Skeletal muscle satellite cell (primary cell): Measurements from ENCODE around the gene CLPTM1L. TPM values are rescaled to one million over a fixed set of nuclear protein-coding genes. Genes with fewer than 3 reads are reported as not detected.

ENCODE experiments used
- H3K27me3 ChIP-seq: 2 replicates; pipeline ENCODE4 v1.7.0; 2013; ENCODE audit warnings: low read length; ENCODE audit not compliant: control insufficient read depth, insufficient read depth
- H3K36me3 ChIP-seq: 2 replicates; pipeline ENCODE4 v1.7.0; 2013; ENCODE audit warnings: mild to moderate bottlenecking, control low read depth, low read length; ENCODE audit not compliant: insufficient read depth
- H3K4me1 ChIP-seq: 2 replicates; pipeline ENCODE4 v1.7.0; 2013; ENCODE audit warnings: low read length; ENCODE audit not compliant: control insufficient read depth, insufficient read depth
- H3K4me2 ChIP-seq: 2 replicates; pipeline ENCODE4 v1.7.0; 2013; ENCODE audit warnings: mild to moderate bottlenecking, low read length
- H3K4me3 ChIP-seq: 2 replicates; pipeline ENCODE4 v1.7.0; 2013; ENCODE audit warnings: low read length
- H3K9ac ChIP-seq: 2 replicates; pipeline ENCODE4 v1.7.0; 2013; ENCODE audit warnings: mild to moderate bottlenecking, low read depth, low read length, moderate library complexity
- H3K9me3 ChIP-seq: replicated peaks from 2 replicates; pipeline ENCODE4 v1.7.0; 2013; ENCODE audit warnings: mild to moderate bottlenecking, control low read depth, low read length
- total RNA-seq: library from RNA; depleted of rRNA; stranded (reverse); fragments of >200 nt; gene quantifications from 2 replicates; pipeline ENCODE4 v1.2.3, GENCODE V29; 2012; rRNA removed

Gene CLPTM1L, protein sequence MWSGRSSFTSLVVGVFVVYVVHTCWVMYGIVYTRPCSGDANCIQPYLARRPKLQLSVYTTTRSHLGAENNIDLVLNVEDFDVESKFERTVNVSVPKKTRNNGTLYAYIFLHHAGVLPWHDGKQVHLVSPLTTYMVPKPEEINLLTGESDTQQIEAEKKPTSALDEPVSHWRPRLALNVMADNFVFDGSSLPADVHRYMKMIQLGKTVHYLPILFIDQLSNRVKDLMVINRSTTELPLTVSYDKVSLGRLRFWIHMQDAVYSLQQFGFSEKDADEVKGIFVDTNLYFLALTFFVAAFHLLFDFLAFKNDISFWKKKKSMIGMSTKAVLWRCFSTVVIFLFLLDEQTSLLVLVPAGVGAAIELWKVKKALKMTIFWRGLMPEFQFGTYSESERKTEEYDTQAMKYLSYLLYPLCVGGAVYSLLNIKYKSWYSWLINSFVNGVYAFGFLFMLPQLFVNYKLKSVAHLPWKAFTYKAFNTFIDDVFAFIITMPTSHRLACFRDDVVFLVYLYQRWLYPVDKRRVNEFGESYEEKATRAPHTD
- 154 and 198 TPM in 2 replicates for total RNA-seq

DNA sequence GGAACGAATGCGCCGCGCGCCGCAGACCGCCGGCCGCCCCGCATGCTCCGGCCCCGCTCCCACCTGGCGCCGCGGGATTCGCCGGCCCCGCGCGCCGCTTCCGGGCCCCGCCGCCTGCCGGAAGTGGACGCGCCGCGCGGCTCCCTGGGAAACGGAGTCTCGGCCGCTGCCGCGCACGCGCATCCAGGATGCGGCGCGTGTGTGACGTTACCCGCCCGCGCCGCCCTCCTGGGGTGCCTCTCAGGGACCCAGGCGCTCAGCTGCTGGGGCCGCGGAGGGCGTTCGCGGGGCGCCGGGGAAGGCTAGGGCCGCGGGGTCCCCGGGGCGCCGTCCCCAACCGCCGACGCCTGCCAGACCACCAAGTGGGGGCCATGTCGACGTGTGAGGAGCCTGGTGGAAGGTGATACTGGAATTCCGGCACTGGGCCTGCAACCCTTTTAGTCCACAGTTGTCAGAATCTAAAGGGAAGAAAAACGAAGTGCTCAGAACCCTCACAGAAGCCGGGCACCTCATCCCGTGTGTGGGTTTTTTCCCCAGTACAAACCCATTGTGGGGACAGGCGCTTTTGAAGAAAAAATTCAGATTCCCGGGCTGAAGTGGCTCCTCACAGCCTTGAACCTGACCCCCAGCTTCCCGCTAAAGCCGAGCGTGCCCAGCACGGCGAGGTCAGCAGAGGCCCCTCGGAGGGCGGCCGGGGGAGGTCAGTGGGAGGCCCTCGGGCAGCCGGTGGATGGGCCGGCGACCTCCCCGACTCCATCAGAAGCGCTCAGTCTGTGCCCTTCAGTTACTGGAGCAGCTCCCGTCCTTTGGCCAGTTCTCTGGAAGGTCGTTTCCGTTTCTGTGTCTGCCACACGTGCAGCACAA is at the start of gene CLPTM1L:
CLPTM1L (minus strand) TSS at position 125 of the 864 bp plus-strand sequence. CDS start 258 bp downstream, outside the sequence.
- Histone ChIP-seq H3K27me3 (peaks cover 4% of the 10 kb centered on the region), H3K9me3 (no peaks in the 10 kb centered on the region), H3K4me1 (peaks cover 17% of the 10 kb centered on the region), H3K36me3 (peaks cover 25% of the 10 kb centered on the region), H3K9ac (peak within 1 kb of the TSS; percentile 100), H3K4me2 (peak within 1 kb of the TSS; percentile 94), H3K4me3 (peak within 1 kb of the TSS; percentile 100)

DNA sequence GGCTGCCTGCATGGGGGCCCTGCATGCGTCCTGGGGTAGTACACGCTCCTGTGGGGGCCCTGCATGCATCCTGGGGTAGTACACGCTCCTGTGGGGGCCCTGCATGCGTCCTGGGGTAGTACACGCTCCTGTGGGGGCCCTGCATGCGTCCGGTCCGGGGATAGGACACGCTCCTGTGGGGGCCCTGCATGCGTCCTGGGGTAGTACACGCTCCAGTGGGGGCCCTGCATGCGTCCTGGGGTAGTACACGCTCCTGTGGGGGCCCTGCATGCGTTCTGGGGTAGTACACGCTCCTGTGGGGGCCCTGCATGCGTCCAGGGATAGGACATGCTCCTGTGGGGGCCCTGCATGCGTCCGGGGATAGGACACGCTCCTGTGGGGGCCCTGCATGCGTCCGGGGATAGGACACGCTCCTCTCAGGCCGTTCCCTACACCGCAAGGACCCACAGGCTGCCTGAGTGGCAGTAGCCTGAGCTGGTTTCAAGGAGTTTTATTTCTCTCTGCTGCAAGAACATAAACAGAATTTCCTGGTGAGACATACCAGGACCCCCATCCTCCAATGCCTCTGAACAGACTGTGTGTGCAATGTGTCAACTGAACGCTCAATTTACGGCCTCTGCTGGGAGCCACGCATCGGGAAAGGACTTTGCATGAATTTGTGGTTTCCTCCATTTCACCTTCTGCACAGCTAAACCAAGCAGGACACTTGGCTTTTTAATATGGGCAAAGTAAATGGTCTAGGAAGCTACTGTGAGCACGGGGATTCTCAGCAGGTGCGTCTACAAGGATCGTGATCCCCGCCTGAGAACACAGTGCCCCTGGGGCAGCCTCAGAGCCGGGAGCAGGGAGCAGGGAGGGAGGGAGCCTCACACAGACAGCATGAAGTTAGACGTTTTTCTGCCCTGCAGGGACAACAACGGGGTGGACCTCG is 48.9 kb upstream of the CLPTM1L start:
- Histone ChIP-seq H3K4me3 (no peak overlapping the region), H3K36me3 (no peaks in the 10 kb centered on the region), H3K4me2 (no peak overlapping the region), H3K4me1 (no peaks in the 10 kb centered on the region), H3K27me3 (peaks cover 57% of the 10 kb centered on the region), H3K9ac (no peak overlapping the region), H3K9me3 (no peaks in the 10 kb centered on the region)

DNA sequence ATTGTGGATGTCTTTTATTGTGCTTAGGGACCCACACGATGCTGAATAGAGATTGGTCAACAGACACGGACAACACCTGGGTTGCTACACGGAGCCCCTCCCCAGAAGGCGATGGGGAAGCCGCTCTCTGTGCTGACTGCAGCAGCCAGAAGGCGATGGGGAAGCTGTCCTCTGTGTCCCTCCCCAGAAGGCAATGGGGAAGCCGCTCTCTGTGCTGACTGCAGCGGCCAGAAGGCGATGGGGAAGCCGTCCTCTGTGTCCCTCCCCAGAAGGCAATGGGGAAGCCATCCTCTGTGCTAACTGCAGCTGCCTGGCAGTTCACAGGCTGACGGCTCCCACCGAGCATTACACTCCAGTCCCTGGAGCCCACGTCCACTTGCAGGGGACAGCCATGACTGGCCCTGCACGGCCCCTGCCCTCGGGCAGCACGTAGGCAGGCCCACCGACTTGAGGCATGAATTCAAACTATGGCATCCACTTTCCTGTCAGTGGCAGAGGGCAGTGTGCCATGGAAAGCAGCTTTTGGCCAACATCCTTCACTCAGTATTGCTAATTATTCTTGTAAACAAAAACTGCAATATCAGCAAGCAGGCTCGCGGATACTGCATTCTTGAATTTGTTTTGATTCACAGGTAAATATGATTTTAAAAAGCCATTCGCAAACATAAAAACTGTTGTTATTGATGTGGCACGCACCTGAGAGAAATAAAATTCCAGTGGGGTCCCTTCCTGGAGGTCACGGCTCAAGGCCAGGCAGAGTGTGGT is 48.1 kb upstream of the CLPTM1L start:
- Histone ChIP-seq H3K27me3 (peaks cover 58% of the 10 kb centered on the region), H3K4me3 (no peak overlapping the region), H3K4me1 (no peaks in the 10 kb centered on the region), H3K36me3 (no peaks in the 10 kb centered on the region), H3K9me3 (no peaks in the 10 kb centered on the region), H3K9ac (no peak overlapping the region), H3K4me2 (no peak overlapping the region)

DNA sequence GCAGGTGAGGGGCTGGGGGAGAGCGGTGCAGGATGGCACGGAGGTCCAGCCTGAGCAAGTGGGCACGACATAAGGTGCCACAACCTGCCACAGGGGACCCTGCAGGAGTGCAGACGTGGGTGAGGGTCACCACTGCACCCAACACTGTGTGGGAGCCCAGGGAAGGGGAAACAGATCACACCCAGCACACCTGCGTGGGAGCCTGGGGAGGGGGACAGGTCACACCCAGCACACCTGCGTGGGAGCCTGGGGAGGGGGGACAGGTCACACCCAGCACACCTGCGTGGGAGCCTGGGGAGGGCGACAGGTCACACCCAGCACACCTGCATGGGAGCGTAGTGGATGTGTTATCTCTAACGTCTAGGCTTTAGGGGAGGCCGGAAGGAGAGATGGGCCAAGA is 47.4 kb upstream of the CLPTM1L start:
- H3K4me1 ChIP-seq: no peaks in the 10 kb centered on the region
- H3K4me2 ChIP-seq: no peak overlapping the region
- no peaks in the 10 kb centered on the region for H3K36me3 ChIP-seq
- H3K27me3 ChIP-seq: peaks cover 62% of the 10 kb centered on the region
- no peak overlapping the region for H3K9ac ChIP-seq
- H3K9me3 ChIP-seq: no peaks in the 10 kb centered on the region
- H3K4me3 ChIP-seq: no peak overlapping the region

DNA sequence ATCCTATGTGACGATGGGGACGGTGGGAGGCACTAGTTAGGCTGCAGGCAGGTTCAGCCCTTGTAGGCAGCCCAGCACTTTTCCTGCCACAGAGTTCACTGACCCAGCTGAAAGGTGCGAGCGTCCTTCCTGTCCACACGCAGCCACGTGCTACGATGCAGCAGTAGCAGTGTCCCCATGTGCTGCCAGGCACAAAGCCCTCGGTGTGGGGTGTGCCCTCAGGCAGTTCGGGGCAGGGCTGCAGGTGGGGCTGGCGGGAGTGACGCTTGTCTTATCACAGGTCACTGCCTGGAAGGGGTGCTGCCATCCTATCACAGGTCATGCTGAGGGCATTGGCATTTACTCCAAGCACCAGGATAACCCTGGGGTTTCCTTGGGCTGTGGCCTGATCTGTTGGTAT is 46.8 kb upstream of the CLPTM1L start:
- H3K36me3 ChIP-seq: no peaks in the 10 kb centered on the region
- H3K4me1 ChIP-seq: no peaks in the 10 kb centered on the region
- no peak overlapping the region for H3K9ac ChIP-seq
- H3K4me2 ChIP-seq: no peak overlapping the region
- H3K9me3 ChIP-seq: no peaks in the 10 kb centered on the region
- peaks cover 67% of the 10 kb centered on the region for H3K27me3 ChIP-seq
- H3K4me3 ChIP-seq: no peak overlapping the region

DNA sequence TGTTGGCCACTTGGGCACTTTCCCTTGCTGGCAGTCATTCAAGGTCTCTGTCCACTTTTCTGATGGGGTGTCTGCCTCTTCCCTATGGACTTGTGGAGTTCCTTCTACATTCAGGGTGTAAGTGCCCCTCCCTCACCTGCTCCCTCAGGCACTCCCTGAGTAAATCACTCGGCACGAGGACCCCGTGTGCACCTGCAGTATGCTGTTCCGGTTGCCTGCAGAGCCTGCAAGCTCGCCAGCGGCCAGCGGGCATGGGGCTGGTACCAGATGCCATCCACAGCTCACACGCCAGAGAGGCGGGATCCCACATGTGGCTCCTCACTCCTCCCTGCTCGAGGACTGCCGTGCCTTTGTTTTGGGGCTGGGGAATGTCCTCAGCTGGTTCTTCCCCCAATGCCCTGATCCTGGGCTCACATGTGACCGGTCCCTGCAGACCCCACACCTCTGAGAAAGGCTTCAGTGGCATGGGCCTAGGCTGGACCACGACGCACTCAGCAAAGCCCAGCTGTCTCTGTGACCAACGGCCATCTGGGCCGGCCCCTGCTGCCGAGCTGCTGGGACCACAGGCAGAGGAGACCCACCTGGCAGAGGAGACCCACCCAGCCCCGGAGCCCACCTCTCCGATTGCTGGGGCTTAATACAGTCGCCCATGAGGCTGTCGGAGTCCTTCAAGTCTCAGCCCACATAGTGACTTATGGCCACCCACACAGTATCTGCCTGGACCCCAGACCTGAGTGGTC is 46.1 kb upstream of the CLPTM1L start:
- Histone ChIP-seq H3K9me3 (no peaks in the 10 kb centered on the region), H3K4me3 (no peak overlapping the region), H3K4me1 (no peaks in the 10 kb centered on the region), H3K36me3 (no peaks in the 10 kb centered on the region), H3K9ac (no peak overlapping the region), H3K27me3 (peaks cover 67% of the 10 kb centered on the region), H3K4me2 (no peak overlapping the region)

DNA sequence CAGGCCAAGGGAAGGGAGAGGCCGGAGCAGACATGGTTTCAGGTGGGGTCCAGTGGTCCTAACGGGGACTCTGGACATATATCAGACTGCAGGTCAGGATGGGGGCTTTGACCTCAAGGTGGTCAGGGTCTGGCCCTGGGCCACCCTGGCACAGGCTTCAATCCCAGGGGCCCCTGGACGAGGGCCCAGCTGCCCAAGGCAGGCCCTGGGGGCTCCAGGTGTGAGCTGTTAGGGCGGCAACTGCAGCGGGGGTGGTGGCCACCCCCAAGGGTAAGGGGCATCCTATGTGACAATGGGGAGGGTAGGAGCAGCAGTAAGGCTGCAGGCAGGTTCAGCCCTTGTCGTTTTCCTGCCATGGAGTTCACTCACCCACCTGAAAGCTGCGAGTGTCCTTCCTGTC is 45.4 kb upstream of the CLPTM1L start:
- no peak overlapping the region for H3K9ac ChIP-seq
- H3K9me3 ChIP-seq: no peaks in the 10 kb centered on the region
- H3K4me3 ChIP-seq: no peak overlapping the region
- peaks cover 4% of the 10 kb centered on the region for H3K4me1 ChIP-seq
- no peak overlapping the region for H3K4me2 ChIP-seq
- H3K36me3 ChIP-seq: no peaks in the 10 kb centered on the region
- peaks cover 63% of the 10 kb centered on the region for H3K27me3 ChIP-seq

DNA sequence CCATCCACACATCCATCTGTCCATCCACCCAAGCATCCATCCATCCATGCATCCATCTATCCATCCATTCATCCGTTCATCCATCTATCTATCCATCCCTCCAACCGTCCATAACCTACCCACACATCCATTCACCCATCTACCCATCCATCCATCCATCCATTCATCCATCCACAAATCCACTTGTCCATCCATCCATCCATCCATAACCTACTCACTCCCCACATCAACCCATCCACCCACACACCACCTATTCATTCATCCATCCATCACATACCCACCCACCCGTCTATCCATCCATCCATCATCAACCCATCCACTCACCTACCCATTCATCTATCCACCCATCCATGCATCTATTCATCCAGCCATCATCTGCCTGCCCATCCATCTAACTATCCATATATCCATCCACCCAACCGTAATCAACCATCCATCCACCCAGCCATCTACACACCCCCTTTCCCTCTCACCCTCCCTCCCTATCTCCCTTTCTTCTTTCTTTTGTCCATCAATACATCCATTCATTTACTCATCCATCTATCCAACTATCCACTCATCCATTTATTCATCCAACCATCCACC is 43.6 kb upstream of the CLPTM1L start:
- H3K36me3 ChIP-seq: no peaks in the 10 kb centered on the region
- peaks cover 63% of the 10 kb centered on the region for H3K27me3 ChIP-seq
- H3K4me1 ChIP-seq: peaks cover 4% of the 10 kb centered on the region
- no peaks in the 10 kb centered on the region for H3K9me3 ChIP-seq
- no peak overlapping the region for H3K4me3 ChIP-seq
- no peak overlapping the region for H3K4me2 ChIP-seq
- no peak overlapping the region for H3K9ac ChIP-seq

DNA sequence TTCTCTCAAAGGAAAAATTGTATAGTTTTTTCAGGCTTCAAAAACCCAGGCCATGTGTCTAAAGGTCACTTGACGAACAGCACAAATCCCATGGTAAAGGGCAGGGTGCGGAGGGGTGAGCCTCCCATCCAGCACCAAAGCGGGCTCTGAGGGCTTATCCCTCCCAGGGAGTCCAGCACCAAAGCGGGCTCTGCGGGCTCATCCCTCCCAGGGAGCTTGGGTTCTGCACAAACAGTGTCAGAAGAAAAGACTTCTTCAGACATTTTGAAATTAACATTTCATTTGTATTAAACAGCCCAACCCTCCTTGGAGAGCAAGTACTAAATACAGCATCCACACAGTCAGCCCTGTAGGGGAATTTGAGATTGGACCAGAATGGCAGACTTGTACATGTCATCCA is 43.0 kb upstream of the CLPTM1L start:
- Histone ChIP-seq H3K9ac (no peak overlapping the region), H3K27me3 (peaks cover 64% of the 10 kb centered on the region)

More for the DNA sequence above, 43.0 kb upstream of the CLPTM1L start:
- H3K4me3 ChIP-seq: no peak overlapping the region
- H3K9me3 ChIP-seq: no peaks in the 10 kb centered on the region
- no peak overlapping the region for H3K4me2 ChIP-seq
- peaks cover 4% of the 10 kb centered on the region for H3K4me1 ChIP-seq
- no peaks in the 10 kb centered on the region for H3K36me3 ChIP-seq
